Posterior cingulate gyrus (tissue), 11 donors: ENCODE data around the gene ZNF763.
"Not testable (repeated sequence)": the region's sequence is repeated elsewhere in the genome, so short reads cannot be mapped to it uniquely, and the experiment has no call there.

Experiments used
- DNase-seq, 10 donors: peaks; one replicate each; pipeline versions ENCODE4 v3.0.0 to v3.0.0-alpha.2; 2020 to 2021; ENCODE audit warnings: mixed read lengths in 3 of 10
- intact Hi-C: fragments of 100-400 bp; cut with DNase I; formaldehyde crosslinking; loops from one replicate; pipeline ENCODE4 v1.15.1; 2023

ZNF763 gene

GRCh38 chr19:11964496-11964857 is 363 bp upstream of the ZNF763 start:
- peak in 1 of 10 donors; percentile 74 for DNase-seq
- intact Hi-C loops, result loop anchor here (1.0 to 2.0 kb wide), 3 partner anchors 25 to 176 kb away; partner anchors contain the start of genes ZNF20 and ZNF700

DNA sequence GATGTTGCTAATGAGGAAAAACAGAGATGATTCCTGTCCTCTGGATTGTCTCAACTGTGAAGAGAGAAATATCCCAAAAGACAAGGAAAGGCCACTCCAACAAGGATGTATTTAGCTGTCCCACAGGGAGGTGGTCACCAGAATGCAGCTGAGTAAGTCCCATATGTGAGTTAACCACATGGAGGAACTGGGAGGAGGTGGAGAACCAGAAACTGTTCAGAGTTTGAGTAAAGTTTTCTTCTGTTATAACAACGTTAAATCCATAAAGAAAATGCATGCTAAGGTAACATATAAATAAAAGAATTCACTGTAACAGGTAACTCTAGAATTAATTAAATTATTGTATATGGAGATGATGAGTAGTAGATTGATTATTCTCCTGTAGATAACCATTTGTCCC is 5.3 kb downstream of the ZNF763 start:
- intact Hi-C loops, result no loop called here
- no peak for DNase-seq

DNA sequence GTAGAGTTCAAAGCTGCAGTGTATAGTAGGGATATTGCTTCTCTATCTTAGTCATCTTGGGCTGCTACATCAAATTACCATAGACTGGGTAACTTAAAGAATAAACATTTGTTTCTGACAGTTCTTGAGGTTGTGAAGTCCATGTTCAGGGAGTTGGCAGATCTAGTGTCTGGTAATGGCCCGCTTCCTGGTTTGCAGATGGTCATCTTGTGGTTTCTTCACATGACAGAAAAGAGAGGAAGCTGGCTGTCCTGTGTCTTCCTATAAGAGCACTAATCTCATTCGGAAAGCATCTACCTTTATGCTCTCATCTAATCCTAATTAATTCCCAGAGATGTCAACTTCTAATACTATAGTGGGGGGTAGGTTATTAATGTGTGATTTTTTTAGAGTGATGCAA is 6.2 kb downstream of the ZNF763 start:
- no peak for DNase-seq
- intact Hi-C loops, result no loop called here

GRCh38 chr19:11973019-11973810 is 8.4 kb downstream of the ZNF763 start:
- intact Hi-C loops, result no loop called here

GRCh38 chr19:11978492-11979100 is 13.8 kb downstream of the ZNF763 start:
- intact Hi-C loops, result no loop called here
- no peak for DNase-seq

More at GRCh38 chr19:11973019-11973810, 8.4 kb downstream of the ZNF763 start:
- DNase-seq, result no peak

DNA sequence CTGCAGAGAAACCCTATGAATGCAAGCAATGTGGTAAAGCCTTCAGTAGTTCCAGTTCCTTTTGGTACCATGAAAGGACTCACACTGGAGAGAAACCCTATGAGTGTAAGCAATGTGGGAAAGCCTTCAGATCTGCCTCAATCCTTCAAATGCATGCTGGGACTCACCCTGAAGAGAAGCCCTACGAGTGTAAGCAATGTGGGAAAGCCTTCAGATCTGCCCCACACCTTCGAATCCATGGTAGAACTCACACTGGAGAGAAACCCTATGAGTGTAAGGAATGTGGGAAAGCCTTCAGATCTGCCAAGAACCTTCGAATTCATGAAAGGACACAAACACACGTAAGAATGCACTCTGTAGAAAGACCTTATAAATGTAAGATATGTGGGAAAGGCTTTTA is 14.7 kb downstream of the ZNF763 start:
- no peak for DNase-seq
- intact Hi-C loops, result no loop called here

DNA sequence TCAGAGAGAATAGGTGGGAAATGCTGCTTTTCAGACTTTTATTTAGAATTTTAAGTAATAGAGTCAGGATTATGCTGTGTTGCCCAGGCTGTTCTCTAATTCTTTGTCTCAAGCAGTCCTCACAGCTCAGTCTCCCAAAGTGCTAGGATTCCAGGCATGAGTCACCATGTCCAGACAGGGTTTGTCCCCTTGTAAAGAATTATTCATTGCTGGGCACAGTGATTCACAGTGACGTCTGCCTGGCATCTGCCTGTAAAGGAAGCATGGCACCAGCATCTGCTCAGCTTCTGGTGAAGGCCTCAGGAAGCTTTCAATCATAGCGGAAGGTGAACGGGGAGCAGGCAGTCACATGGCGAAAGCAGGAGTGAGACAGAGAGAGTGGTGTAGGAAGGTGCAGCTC is 17.7 kb downstream of the ZNF763 start:
- no peak for DNase-seq
- intact Hi-C loops, result no loop called here

- DNase-seq, result no peak
- intact Hi-C loops, result no loop called here
Measured at GRCh38 chr19:11984986-11985385, 20.1 kb downstream of the ZNF763 start.

DNA sequence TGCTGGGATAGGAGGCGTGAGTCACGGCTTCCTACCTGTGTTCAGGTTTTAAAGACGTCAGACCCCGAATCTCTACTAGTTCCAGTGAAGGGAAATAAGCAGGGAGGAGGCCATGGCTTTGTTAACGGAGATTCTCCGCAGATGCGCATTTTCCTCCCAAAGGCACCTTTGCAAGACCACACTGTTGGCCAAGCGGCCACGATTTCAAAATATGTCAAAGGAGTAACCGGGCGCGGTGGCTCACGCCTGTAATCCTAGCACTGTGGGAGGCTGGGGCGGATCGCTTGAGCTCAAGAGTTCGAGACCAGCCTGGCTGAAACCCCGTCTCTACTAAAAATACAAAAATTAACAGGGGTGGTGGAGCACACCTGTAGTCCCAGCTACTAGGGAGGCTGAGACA is 21.9 kb downstream of the ZNF763 start:
- intact Hi-C loops, result no loop called here
- no peak for DNase-seq

GRCh38 chr19:11987405-11988281 is 22.8 kb downstream of the ZNF763 start:
- intact Hi-C loops, result loop anchor here (1.0 to 2.0 kb wide), 2 partner anchors 63 to 191 kb away; no protein-coding TSS in a partner anchor
- DNase-seq, result peak; percentile 83 to 99 (median 92)

DNA sequence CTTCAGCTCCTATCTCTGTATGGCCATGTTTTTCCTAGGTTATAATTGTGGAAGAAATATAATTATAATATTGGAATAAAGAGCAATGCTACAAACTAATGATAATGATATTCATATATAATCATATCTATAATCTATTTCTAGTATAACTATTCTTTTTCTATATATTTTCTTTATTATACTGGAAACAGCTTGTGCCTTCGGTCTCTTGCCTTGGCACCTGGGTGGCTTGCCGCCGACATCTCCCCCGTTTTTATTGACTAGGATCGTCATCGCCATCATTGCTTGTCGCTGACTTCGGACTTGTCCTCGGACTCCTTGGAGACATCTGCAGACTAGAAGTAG is 24.2 kb downstream of the ZNF763 start:
- intact Hi-C loops, result loop anchor here (1.0 to 2.0 kb wide), 2 partner anchors 25 to 192 kb away; no protein-coding TSS in a partner anchor
- no peak for DNase-seq

DNA sequence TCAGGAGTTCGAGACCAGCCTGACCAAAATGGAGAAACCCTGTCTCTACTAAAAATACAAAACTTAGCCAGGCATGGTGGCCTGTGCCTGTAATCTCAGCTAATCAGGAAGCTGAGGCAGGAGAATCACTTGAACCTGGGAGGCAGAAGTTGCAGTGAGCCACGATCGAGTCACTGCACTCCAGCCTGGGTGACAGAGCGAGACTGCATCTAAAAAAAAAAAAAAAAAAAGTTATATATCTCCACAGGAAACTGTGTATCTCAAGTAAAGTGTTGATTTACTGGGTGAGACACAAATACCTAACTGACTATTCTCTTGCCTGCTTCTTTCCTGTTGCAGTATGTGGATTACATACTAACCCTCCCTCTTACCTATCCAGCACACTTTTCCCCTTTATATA is 27.1 kb downstream of the ZNF763 start:
- DNase-seq, intact Hi-C loops: not testable (repeated sequence)

- intact Hi-C loops, result no loop called here
- no peak for DNase-seq
Measured at GRCh38 chr19:11995174-11995573, 30.3 kb downstream of the ZNF763 start.

DNA sequence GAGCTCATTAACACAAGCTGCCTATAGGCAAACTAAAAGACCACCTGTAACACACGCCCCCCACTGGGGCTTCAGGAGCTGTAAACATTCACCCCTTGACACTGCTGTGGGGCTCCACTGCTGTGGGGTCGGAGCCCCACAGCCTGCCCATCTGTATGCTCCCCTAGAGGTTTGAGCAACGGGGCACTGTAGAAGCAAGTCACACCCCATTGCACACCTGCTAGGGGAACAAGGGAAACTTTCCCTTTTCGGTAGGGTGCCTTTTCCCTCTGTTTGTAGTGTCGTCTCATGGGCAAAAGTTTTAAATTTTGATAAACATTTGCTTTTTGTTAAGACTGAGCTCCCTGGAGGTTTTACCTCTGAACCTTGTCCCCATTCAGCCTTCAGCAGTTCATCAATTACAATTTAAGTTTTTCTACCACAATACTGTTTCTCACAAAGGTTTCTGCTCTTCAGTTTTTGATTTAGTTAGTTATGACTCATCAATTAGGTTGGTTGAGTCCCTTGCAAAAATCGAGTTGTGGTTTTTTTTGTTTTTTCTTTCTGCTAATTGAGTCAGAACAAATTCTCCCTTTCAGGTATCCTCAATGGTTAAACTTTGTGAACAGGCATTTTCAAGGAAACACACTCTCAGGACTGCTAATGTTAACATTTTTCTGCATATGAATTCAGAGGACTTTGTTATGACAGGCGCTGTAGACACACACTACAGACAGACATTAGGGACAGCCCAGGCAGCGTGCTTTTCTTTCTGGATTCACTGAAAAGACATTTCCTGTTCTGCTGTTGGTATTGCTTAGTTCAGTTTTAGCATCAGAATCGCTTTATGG is 35.5 kb downstream of the ZNF763 start:
- DNase-seq, result no peak
- intact Hi-C loops, result no loop called here

- intact Hi-C loops, result no loop called here
- DNase-seq, result no peak
Measured at GRCh38 chr19:12015015-12015752, 50.3 kb downstream of the ZNF763 start.

GRCh38 chr19:12015753-12016116 is 50.9 kb downstream of the ZNF763 start:
- intact Hi-C loops, result no loop called here
- DNase-seq, result no peak
